HK-2 (cell line): Measurements from ENCODE around the gene MEAF6.

Source experiments
- DNase-seq: peaks from one replicate; pipeline ENCODE4 v3.0.0-alpha.2; 2018; ENCODE audit not compliant: unreplicated experiment

MEAF6 gene

DNA sequence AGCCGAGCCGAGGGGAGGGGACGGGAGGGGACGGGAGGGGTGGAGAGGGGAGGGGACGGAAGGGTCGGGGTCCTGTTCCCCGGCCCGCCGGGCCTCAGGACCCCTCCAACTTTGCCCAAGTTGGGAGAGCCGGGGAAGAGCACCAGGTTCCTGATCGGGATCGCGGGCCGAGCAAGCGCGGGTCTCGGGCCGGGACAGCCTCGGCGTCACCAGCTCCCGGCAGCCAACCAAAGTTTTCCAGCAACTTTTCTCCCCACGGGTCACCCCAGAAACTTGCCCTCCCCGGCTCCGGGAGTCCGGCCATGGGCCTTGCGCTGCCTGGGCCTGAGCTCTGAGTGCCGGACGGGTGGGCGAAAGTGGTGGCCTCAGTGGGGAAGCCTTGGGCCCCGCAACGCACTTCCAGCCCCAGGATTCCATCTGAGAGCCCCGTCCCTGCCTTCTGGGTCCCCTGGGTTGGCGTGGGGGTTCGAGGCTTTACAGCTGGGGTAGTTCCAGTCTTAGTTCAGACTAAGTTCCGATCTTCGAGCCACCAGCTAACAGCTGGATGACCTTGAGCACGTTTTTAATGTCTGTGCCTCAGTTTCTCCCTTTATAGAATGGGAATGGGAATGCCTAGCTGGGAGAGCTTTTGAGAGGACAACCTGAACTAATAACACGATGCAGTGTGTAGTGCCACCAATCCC, 39.7 kb downstream of the MEAF6 start:
- DNase-seq = no peak

DNA sequence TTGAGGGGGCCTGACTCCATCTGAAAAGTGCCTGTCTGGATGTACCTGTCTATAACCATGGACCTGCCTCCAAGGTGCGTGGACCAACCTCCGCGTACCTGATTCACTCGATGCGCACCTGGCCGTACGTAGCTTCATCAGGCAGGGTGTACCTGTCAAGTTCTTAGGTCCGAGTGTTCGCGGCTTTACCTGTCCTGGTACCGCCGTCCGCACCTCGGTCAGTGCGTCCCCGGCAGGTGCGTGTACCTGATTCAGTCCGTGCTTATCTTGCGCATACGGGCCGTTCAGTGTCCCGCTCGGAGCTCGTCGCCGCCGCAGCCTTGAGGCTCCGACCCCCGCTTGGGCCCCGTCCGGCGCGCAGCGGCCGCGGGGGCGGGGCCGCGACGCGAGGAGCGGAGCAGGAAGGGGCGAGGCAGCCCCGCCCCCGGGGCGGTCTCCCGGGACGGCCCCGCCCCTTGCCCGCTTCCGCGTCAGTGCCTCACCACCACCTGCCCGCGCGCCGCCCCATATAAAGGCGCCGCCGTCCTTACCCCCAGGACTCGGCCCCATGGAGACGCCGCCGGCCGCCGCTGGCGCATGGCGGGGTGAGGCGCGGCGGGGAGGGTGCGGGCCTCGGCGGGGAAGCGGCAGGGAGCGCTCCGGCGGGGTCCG, 40.4 kb downstream of the MEAF6 start, which contains the start of gene ZC3H12A:
TSS of gene ZC3H12A (plus strand) at position 535 of the 651 bp plus-strand sequence. CDS start 917 bp downstream, outside the sequence.
- DNase-seq = peak; percentile 90

DNA sequence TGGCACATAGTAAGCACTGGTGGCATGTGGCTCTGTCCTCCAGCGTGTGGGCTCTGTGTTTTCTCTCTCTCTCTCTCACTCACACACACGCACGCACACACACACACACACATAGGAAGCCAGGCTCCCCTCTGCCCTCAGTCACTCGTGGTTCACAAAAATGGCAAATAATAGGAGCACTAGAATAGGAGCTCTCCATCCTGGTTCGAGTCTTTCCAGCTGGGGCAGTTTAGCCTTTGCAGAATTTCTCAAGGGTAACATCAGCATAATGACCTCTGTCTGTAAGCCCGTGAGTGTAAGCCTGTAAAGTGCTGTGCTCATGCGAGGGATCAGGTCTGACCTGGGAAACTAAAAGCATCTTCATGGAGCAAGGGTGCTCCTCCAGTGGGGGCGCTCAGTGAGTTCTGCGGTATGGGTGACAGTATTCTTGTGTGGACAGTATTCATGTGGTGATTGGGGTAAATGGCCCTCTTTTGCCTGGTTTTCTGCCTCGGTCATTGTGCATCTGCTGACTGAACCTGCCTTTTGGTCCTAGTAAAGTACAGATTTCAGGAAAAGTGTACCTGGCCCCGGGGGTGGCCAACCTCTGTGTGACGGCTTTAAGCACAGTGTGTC, 41.0 kb downstream of the MEAF6 start:
- DNase-seq = no peak

DNA sequence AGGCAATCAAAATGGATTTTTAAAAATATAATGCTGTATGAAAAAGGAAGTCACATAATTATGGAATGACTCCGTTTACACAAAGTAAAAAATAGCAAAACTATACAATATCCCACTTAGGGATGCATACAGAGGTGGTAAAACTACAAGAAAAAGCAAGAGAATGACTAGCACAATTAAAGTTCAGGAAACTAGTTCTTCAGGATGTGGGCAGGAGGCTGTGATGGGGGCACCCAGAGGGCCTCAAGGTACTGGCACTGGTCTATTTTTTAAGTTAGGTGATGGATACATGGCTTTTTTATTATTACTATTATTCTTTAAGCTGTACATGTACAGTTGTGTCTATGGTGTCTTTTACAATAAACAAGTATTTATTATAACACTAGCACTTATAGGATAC, 41.6 kb downstream of the MEAF6 start:
- DNase-seq = no peak

GRCh38 chr1:37472281-37472680, 42.3 kb downstream of the MEAF6 start:
- no peak for DNase-seq

DNA sequence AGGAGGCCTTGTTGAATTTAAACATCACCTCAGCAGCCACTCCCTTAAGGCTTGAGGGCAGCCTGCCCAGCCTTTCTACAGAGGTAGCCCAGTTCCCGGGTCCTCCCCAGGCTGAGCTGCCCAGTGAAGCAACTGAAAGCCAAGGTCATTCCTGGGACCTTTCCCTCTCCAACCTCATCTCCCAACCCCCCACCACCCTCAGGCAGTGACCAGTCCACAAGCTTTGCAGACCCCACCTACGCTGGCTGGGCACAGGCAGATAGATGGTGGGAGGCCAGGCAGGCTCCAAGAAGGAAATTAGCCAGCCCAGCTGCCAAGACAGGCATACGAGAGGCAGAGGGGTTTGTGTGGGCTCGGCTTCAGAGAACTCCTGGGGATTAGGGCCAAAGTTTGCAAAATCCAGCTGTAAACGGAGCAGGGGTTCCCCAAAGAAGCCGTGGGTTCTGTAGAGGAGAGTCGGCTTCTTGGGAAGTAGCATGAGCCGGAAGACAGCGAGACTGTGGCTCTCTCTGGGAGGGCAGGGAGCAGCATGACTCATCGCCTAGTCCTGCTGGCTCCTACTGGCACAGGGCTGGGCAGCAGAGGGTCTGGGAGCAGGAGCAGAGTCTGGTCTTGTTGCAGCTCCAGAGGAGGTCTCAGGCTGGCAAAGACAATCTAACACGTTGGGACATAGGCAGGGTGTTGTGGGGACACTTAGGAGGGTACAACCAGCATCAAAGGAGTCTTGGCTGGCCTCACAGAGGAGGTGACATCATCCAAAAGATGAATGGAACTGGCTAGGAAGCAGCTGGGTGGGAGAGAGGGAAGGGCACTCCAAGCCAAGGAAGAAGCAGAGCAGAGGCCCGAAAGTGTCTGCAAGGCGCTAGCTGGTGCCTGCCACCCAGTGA, 43.0 kb downstream of the MEAF6 start:
- DNase-seq = peak; percentile 86

GRCh38 chr1:37469386-37469785, 45.2 kb downstream of the MEAF6 start:
- DNase-seq = no peak

DNA sequence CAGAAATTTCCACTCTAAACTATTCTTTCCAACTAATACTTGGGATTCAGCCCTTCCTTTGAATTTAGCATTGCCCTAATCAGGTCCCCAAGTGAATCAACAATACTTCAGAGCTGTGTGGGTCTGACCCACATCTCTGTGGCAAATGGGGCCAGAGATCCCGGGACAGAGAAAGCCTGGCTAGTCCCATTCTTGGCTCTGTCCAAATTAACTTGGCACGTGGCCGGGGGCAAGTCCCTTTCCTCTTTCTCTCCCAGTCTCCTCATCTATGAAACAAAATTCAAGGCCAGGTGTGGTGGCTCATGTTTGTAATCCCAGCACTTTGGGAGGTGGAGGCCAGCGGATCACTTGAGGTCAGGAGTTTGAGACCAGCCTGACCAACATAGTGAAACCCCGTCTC, 46.5 kb downstream of the MEAF6 start:
- no peak for DNase-seq

DNA sequence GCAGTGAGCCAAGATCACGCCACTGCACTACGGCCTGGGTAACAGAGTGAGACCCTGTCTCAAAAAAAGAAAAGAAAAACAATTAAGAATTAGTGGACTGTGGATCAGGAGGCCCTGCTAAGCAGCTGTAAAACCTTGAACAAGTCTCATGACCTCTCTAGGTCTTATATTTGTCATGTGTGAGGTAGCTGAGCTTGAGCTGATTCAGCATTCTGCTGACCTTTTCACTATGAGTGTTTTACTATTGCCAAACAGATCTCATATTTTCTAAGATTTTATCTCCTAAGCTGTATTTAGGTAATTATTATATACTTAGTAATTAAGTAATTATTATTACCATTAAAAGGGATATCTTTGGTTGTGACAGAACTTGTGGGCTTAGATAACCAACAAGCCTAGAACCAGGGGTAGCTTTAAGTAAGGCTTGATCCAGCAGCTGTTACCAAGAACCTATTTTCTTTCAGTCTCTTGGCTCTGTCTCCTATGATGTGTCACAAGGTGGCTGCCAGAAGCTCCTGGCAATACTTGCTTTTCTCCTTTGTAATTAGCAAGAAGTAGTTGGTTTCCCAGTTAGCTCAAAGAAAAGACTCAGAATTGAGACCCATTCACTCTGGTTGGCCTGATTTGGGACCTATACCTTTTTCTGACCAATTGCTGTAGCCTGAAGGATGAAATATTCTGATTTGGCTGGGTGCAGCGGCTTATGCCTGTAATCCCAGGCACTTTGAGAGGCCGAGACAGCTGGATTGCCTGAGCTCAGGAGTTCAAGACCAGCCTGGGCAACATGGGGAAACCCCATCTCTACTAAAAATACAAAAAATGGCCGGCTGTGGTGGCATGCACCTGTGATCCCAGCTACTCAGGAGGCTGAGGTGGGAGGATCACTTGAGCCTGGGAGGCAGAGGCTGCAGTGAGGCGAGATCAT, 48.7 kb downstream of the MEAF6 start:
- DNase-seq = no peak

DNA sequence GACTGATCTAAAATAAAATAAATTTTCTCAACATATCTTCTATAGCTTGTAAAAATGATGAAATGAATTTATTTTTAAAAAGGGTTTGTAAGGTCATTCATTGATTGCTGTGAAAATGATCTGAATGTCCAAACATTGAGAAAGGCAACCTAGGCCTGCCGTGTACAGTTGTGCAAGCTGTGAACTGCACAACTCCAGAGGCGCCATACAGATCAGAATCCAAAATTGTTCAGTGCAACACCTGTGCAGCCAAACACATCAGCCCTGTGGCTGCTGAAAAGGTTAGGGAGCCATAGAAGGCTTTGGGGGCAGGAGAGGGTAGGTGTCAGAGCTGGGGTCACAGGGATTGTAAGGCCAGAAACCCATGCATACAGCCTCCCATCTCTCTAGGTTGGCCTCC, 50.1 kb downstream of the MEAF6 start:
- no peak for DNase-seq

- DNase-seq = no peak
Observed at GRCh38 chr1:37461698-37462436, 52.7 kb downstream of the MEAF6 start.

GRCh38 chr1:37458551-37458950, 56.0 kb downstream of the MEAF6 start:
- DNase-seq = no peak

DNA sequence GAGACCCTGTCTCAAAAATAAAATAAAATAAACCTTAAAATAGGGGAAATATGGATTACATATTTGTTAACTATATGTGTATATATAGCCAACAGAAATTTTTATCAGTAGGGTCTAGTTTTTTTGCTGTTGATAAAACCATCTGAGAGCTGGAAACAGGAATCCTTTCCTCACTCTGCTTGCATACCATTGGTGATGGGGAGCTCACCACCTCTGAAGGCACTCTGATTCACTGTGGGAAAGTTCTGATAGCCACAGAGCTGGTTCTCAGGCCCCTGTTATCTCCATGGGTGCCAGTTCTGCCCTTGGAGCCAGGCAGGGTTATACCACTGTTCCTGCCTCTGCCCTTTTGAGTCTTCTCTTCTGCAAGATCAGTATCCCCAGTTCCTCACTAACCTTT, 58.0 kb downstream of the MEAF6 start:
- no peak for DNase-seq

DNA sequence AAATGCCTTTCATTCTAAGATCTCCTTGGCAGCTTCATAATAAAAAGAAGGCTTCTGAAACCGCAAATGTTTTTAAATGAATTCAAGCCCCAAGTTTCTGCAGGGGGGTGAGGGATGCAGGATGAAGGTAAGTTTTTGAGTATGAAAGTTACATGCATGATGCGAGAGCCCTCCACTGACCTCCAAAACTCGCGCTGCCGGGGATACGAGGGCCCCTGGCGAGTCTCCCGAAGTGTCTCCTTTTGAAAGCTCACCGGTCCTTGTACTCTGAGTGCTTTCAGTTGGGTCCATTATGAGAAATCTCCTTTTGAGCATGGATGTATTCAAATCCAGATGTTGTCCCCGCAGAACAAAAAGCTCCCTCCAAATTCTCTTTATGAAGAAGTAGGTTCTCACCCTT, 59.0 kb downstream of the MEAF6 start:
- DNase-seq = no peak

GRCh38 chr1:37453647-37454046, 60.9 kb downstream of the MEAF6 start:
- DNase-seq = no peak

- no peak for DNase-seq
Observed at GRCh38 chr1:37452416-37452815, 62.1 kb downstream of the MEAF6 start.

DNA sequence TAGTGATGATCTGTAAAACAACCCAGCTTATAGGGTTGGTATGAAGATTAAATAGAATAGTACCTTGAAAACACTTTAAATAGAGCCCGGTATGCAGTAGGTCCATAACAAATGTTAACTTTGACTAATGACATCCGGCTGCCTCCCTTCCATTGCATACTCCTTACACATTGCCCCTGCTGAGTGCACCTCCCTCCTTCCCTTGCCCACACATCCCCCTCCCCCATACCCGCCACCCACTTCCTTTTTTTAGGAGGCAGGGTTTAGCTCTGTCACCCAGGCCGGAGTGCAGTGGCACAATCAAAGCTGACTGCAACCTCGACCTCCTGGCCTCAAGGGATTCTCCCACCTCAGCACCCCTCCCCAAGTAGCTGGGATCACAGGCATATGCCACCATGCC, 64.6 kb downstream of the MEAF6 start:
- no peak for DNase-seq

DNA sequence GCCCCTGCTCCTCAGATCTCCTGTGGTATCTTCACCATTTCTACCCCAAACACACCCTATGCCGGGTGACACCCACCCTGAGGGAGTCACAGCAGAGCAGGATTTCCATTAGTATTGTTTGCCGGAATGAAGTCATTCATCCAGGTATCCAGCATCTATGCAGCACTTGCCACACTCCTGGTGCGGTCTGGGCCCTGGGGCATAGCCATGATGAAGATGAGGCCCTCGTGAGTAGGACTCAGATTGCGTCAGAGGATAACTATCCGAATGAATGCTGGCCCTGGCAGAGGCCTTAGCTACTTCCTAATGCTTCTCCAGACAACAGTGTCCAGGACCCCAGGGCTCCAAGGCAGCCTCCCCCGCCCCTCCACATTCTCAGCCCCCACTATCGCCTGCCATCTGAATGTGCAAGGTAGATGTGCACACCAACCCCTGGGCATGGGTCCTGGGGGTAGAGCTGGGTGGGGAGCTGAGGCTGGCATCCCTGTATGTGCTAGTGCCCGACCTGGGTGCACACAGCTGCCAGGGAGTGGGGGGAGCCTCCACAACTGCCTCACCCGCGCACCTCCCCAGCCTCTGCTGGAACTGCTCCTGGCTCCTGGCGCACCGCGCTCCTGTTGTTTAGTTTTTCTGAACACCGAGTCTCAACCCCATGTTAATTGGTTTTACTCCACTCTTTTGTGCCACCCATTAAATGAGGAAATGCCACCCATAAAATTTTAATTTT, 65.7 kb downstream of the MEAF6 start:
- DNase-seq = no peak

DNA sequence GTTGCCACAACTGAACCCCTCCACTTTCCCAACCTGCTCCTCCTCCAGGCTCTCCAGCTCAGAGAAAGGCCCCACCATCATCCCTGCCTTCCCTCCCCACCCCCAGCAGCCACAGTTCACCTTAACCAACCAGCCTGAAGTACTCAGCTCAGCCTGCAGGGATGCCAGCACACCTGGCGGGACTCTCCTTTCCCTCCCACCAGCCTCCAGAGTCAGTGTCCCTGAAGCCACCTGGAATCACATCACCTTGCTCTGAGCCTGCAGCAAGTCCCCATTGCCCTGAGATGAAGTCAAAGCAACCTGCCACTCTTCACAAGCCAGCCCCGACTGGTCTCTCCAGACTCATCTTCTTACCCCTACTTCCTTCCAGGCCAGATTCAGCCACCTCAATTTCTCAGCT, 66.4 kb downstream of the MEAF6 start:
- no peak for DNase-seq

GRCh38 chr1:37446874-37447273, 67.7 kb downstream of the MEAF6 start:
- no peak for DNase-seq
